ENCODE measurements around the gene CREG1.

DNA sequence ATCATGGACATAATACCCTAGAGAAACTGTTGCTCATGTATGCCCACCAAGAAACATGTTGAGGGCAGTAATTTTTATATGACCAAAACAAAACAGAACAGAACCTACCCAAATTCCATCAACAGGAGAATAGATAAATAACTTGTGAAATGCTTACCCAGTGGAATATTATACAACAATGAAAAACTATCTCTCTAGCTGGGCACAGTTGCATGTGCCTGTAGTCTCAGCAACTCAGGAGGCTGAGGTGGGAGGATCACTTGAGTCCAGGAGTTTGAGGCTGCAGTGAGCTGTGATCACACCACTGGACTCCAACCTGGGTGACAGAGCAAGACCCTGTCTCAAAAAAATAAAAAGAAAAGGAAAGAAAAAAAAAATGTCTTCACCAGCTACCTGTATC lies 38.9 kb upstream of the CREG1 start:
- TF ChIP-seq CTCF (IDR thresholded peaks at IDR 0.05) (no peak), POLR2AphosphoS5 (IDR thresholded peaks at IDR 0.05) (no peak), EP300 (IDR thresholded peaks at IDR 0.05) (no peak), POLR2A (IDR thresholded peaks at IDR 0.05) (no peak)

All from sigmoid colon (tissue), 4 donors.